Spleen (tissue), 7 donors: ENCODE data around the gene ZNF148.

Experiments used
- CTCF ChIP-seq, 11 experiments: fragments of 200-600 bp in 7 of 11; fragments of 450-650 bp in 4 of 11; sonication (generic) in 4 of 11; IDR thresholded peaks in 8 of 11; conservative IDR thresholded peaks in 3 of 11; 1 replicate in 7 of 11; 2 replicates in 4 of 11; pipeline versions ENCODE4 v1.4.0 to v1.8.0; 2016 to 2021; ENCODE audit warnings: antibody characterized with exemption in 11 of 11, inconsistent platforms in 4 of 11, mild to moderate bottlenecking in 1 of 11
- POLR2A ChIP-seq, 3 donors: fragments of 450-650 bp; IDR thresholded peaks; one replicate each; pipeline ENCODE4 v1.5.1; 2017; ENCODE audit warnings: antibody characterized with exemption in 3 of 3, mild to moderate bottlenecking in 1 of 3
- POLR2AphosphoS5 ChIP-seq, 3 donors: sonication (generic); formaldehyde crosslinking; IDR thresholded peaks; one replicate each; pipeline ENCODE4 v1.5.1; 2017; ENCODE audit warnings: antibody characterized with exemption in 3 of 3
- donor health status: DM: no; HTN: no; CAD: no; lungs with moderate emphysema.
- donor health status: DM: no; HTN: no; CAD: no.
- donor health status: DM: no; HTN: no; CAD: no.

GRCh38 chr3:125232401-125232800 lies 142.7 kb downstream of the ZNF148 start:
- no peak for TF ChIP-seq CTCF (IDR thresholded peaks at IDR 0.05 in 8 of 11, conservative IDR thresholded peaks at IDR 0.05 in 3 of 11)
- TF ChIP-seq POLR2A (IDR thresholded peaks at IDR 0.05): no peak
- TF ChIP-seq POLR2AphosphoS5 (IDR thresholded peaks at IDR 0.05): no peak
